Measurements from ENCODE around the gene GEN1. TPM values are rescaled to one million over a fixed set of nuclear protein-coding genes. Genes with fewer than 3 reads are reported as not detected.
A peak's percentile ranks its signal among the peaks of the same experiment; 100 is the strongest.

The GEN1 gene
- total RNA-seq, 1 donor: 32.4 TPM

GRCh38 chr2:17717666-17718065, 36.3 kb upstream of the GEN1 start:
- no peak overlapping the region for H3K4me3 ChIP-seq (ENCODE audit: low read depth, low read length)
- no peak for DNase-seq (ENCODE audit: low read depth)
- no peak for TF ChIP-seq CTCF (IDR thresholded peaks at IDR 0.05; ENCODE audit: insufficient read depth, low read length)

GRCh38 chr2:17718689-17719088, 35.2 kb upstream of the GEN1 start:
- no peak for DNase-seq (ENCODE audit: low read depth)
- H3K4me3 ChIP-seq (ENCODE audit: low read depth, low read length): no peak overlapping the region
- TF ChIP-seq CTCF (IDR thresholded peaks at IDR 0.05; ENCODE audit: insufficient read depth, low read length): no peak

GRCh38 chr2:17719562-17720371, 34.2 kb upstream of the GEN1 start:
- peak; percentile 86 for TF ChIP-seq CTCF (IDR thresholded peaks at IDR 0.05; ENCODE audit: insufficient read depth, low read length)
- peak; percentile 46 for DNase-seq (ENCODE audit: low read depth)
- H3K4me3 ChIP-seq (ENCODE audit: low read depth, low read length): no peak overlapping the region

- no peak overlapping the region for H3K4me3 ChIP-seq (ENCODE audit: low read depth, low read length)
- DNase-seq (ENCODE audit: low read depth): no peak
- TF ChIP-seq CTCF (IDR thresholded peaks at IDR 0.05; ENCODE audit: insufficient read depth, low read length): no peak
Observed at GRCh38 chr2:17728210-17728609, 25.7 kb upstream of the GEN1 start.

GRCh38 chr2:17729880-17730279, 24.1 kb upstream of the GEN1 start:
- TF ChIP-seq CTCF (IDR thresholded peaks at IDR 0.05; ENCODE audit: insufficient read depth, low read length): no peak
- no peak for DNase-seq (ENCODE audit: low read depth)
- no peak overlapping the region for H3K4me3 ChIP-seq (ENCODE audit: low read depth, low read length)

- H3K4me3 ChIP-seq (ENCODE audit: low read depth, low read length): no peak overlapping the region
- no peak for DNase-seq (ENCODE audit: low read depth)
- no peak for TF ChIP-seq CTCF (IDR thresholded peaks at IDR 0.05; ENCODE audit: insufficient read depth, low read length)
Observed at GRCh38 chr2:17733599-17733998, 20.3 kb upstream of the GEN1 start.

- H3K4me3 ChIP-seq (ENCODE audit: low read depth, low read length): no peak overlapping the region
- DNase-seq (ENCODE audit: low read depth): no peak
- TF ChIP-seq CTCF (IDR thresholded peaks at IDR 0.05; ENCODE audit: insufficient read depth, low read length): no peak
Observed at GRCh38 chr2:17735864-17736263, 18.1 kb upstream of the GEN1 start.
